ENCODE results near the gene M1AP.

Gene M1AP

DNA sequence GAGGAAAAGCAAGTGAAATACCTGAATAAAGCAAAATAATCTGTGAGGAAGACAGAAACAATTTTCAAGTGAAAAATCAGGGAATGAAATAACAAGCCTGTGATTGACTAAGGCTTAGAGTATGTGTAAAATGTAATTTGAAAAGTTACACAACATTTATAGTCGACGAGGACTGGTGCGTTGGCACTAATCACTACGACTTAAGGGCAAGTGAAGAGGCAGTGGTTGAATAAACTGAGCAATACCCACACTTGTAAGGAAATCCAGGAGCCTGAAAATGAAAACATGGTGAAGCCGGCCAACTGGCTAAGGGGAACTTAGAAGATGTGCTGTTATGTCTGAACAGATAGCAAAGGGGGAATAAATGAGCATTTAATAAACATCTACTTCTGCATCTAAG is 80.2 kb downstream of the M1AP start:
- no peak overlapping the region for H3K4me2 ChIP-seq (ENCODE audit: insufficient read depth, low read length, poor library complexity, severe bottlenecking)
- no peaks in the 10 kb centered on the region for H3K9me3 ChIP-seq (replicated peaks in 1 of 2; ENCODE audit: control insufficient read depth in 2 of 2, insufficient read depth in 1 of 2, low read depth in 1 of 2, low read length in 2 of 2)
- H3K4me1 ChIP-seq (ENCODE audit: control insufficient read depth in 2 of 2, insufficient read depth in 1 of 2, low read depth in 1 of 2, low read length in 2 of 2) = no peaks in the 10 kb centered on the region
- H3K4ac ChIP-seq (ENCODE audit: low read length) = no peak overlapping the region
- H2BK5ac ChIP-seq (ENCODE audit: low read length) = no peak overlapping the region
- H2AFZ ChIP-seq (ENCODE audit: low read length) = no peak overlapping the region
- DNase-seq (ENCODE audit: low spot score) = no peak
- no peak overlapping the region for H2BK15ac ChIP-seq (ENCODE audit: low read length)
- H3K27me3 ChIP-seq (ENCODE audit: control insufficient read depth in 3 of 3, insufficient read depth in 3 of 3, low read depth in 1 of 3, low read length in 3 of 3) = peaks cover 0 to 58% (median 2%) of the 10 kb centered on the region in 3 experiments
- H2AK5ac ChIP-seq (ENCODE audit: low read depth, low read length) = no peak overlapping the region
- H3K23ac ChIP-seq (ENCODE audit: low read depth, low read length, poor library complexity) = no peak overlapping the region
- H4K91ac ChIP-seq (ENCODE audit: low read depth, low read length, poor library complexity) = no peak overlapping the region
- no peak overlapping the region for H2BK12ac ChIP-seq (ENCODE audit: low read length)
- H3K4me3 ChIP-seq (ENCODE audit: low read length in 2 of 2) = no peak overlapping the region
- H3K36me3 ChIP-seq (replicated peaks in 1 of 2; ENCODE audit: control insufficient read depth in 2 of 2, insufficient read depth in 2 of 2, low read length in 2 of 2) = no peaks in the 10 kb centered on the region
- H2BK120ac ChIP-seq (ENCODE audit: low read depth, low read length) = no peak overlapping the region
- no CpG with 5 or more reads among the region's 5 CpGs for WGBS, 2 donors (ENCODE audit: extremely low coverage in 2 of 2, insufficient read length in 2 of 2, insufficient replicate concordance in 1 of 2)
- no peaks in the 10 kb centered on the region for H3K79me1 ChIP-seq (ENCODE audit: low read depth, low read length)
- H3K18ac ChIP-seq (ENCODE audit: low read length) = no peak overlapping the region
- H3K9ac ChIP-seq (ENCODE audit: low read depth, low read length, poor library complexity) = no peak overlapping the region
- no peak overlapping the region for H3K14ac ChIP-seq (ENCODE audit: low read length)
- no peak overlapping the region for H4K8ac ChIP-seq (ENCODE audit: low read depth, low read length)
- H3K27ac ChIP-seq (replicated peaks; ENCODE audit: low read length) = no peak overlapping the region

- Histone ChIP-seq H3K27ac (replicated peaks; ENCODE audit: low read length) (no peak overlapping the region), H3K4me3 (ENCODE audit: low read length in 2 of 2) (no peak overlapping the region), H3K9me3 (replicated peaks in 1 of 2; ENCODE audit: control insufficient read depth in 2 of 2, insufficient read depth in 1 of 2, low read depth in 1 of 2, low read length in 2 of 2) (no peaks in the 10 kb centered on the region)
Measured at GRCh38 chr2:74566754-74567085, 81.4 kb downstream of the M1AP start.

GRCh38 chr2:74566076-74566753 is 81.9 kb downstream of the M1AP start:
- H3K27ac ChIP-seq (replicated peaks; ENCODE audit: low read length) = no peak overlapping the region
- no peak overlapping the region for H3K23ac ChIP-seq (ENCODE audit: low read depth, low read length, poor library complexity)
- no peak overlapping the region for H2BK12ac ChIP-seq (ENCODE audit: low read length)
- no peak overlapping the region for H2BK120ac ChIP-seq (ENCODE audit: low read depth, low read length)
- H4K8ac ChIP-seq (ENCODE audit: low read depth, low read length) = no peak overlapping the region
- no peak overlapping the region for H3K4me3 ChIP-seq (ENCODE audit: low read length in 2 of 2)
- H2BK5ac ChIP-seq (ENCODE audit: low read length) = no peak overlapping the region
- no peak overlapping the region for H3K14ac ChIP-seq (ENCODE audit: low read length)
- H3K36me3 ChIP-seq (replicated peaks in 1 of 2; ENCODE audit: control insufficient read depth in 2 of 2, insufficient read depth in 2 of 2, low read length in 2 of 2) = no peaks in the 10 kb centered on the region
- no CpG with 5 or more reads among the region's 7 CpGs for WGBS, 2 donors (ENCODE audit: extremely low coverage in 2 of 2, insufficient read length in 2 of 2, insufficient replicate concordance in 1 of 2)
- H3K27me3 ChIP-seq (ENCODE audit: control insufficient read depth in 3 of 3, insufficient read depth in 3 of 3, low read depth in 1 of 3, low read length in 3 of 3) = peaks cover 0 to 68% (median 9%) of the 10 kb centered on the region in 3 experiments
- H3K79me1 ChIP-seq (ENCODE audit: low read depth, low read length) = no peaks in the 10 kb centered on the region
- no peak overlapping the region for H3K18ac ChIP-seq (ENCODE audit: low read length)
- H3K9me3 ChIP-seq (replicated peaks in 1 of 2; ENCODE audit: control insufficient read depth in 2 of 2, insufficient read depth in 1 of 2, low read depth in 1 of 2, low read length in 2 of 2) = no peaks in the 10 kb centered on the region
- H2AFZ ChIP-seq (ENCODE audit: low read length) = no peak overlapping the region
- no peak overlapping the region for H2AK5ac ChIP-seq (ENCODE audit: low read depth, low read length)
- no peak overlapping the region for H3K4me2 ChIP-seq (ENCODE audit: insufficient read depth, low read length, poor library complexity, severe bottlenecking)
- no peaks in the 10 kb centered on the region for H3K4me1 ChIP-seq (ENCODE audit: control insufficient read depth in 2 of 2, insufficient read depth in 1 of 2, low read depth in 1 of 2, low read length in 2 of 2)
- H2BK15ac ChIP-seq (ENCODE audit: low read length) = no peak overlapping the region
- no peak overlapping the region for H3K4ac ChIP-seq (ENCODE audit: low read length)
- H4K91ac ChIP-seq (ENCODE audit: low read depth, low read length, poor library complexity) = no peak overlapping the region
- no peak overlapping the region for H3K9ac ChIP-seq (ENCODE audit: low read depth, low read length, poor library complexity)
- DNase-seq (ENCODE audit: low spot score) = no peak

More at GRCh38 chr2:74566754-74567085, 81.4 kb downstream of the M1AP start:
- no peak overlapping the region for H3K14ac ChIP-seq (ENCODE audit: low read length)
- no peak overlapping the region for H3K4me2 ChIP-seq (ENCODE audit: insufficient read depth, low read length, poor library complexity, severe bottlenecking)
- H3K9ac ChIP-seq (ENCODE audit: low read depth, low read length, poor library complexity) = no peak overlapping the region
- peaks cover 0 to 66% (median 6%) of the 10 kb centered on the region in 3 experiments for H3K27me3 ChIP-seq (ENCODE audit: control insufficient read depth in 3 of 3, insufficient read depth in 3 of 3, low read depth in 1 of 3, low read length in 3 of 3)
- H4K8ac ChIP-seq (ENCODE audit: low read depth, low read length) = no peak overlapping the region
- no peaks in the 10 kb centered on the region for H3K79me1 ChIP-seq (ENCODE audit: low read depth, low read length)
- no peak overlapping the region for H3K4ac ChIP-seq (ENCODE audit: low read length)
- no peak overlapping the region for H3K23ac ChIP-seq (ENCODE audit: low read depth, low read length, poor library complexity)
- no peak overlapping the region for H2BK12ac ChIP-seq (ENCODE audit: low read length)
- no peaks in the 10 kb centered on the region for H3K4me1 ChIP-seq (ENCODE audit: control insufficient read depth in 2 of 2, insufficient read depth in 1 of 2, low read depth in 1 of 2, low read length in 2 of 2)
- H4K91ac ChIP-seq (ENCODE audit: low read depth, low read length, poor library complexity) = no peak overlapping the region
- no peaks in the 10 kb centered on the region for H3K36me3 ChIP-seq (replicated peaks in 1 of 2; ENCODE audit: control insufficient read depth in 2 of 2, insufficient read depth in 2 of 2, low read length in 2 of 2)
- no peak overlapping the region for H2BK5ac ChIP-seq (ENCODE audit: low read length)
- no peak overlapping the region for H2AFZ ChIP-seq (ENCODE audit: low read length)
- no peak overlapping the region for H2AK5ac ChIP-seq (ENCODE audit: low read depth, low read length)
- DNase-seq (ENCODE audit: low spot score) = no peak
- H2BK15ac ChIP-seq (ENCODE audit: low read length) = no peak overlapping the region
- H2BK120ac ChIP-seq (ENCODE audit: low read depth, low read length) = no peak overlapping the region
- H3K18ac ChIP-seq (ENCODE audit: low read length) = no peak overlapping the region

GRCh38 chr2:74564222-74564621 is 83.9 kb downstream of the M1AP start:
- DNase-seq (ENCODE audit: low spot score) = no peak
- H2BK5ac ChIP-seq (ENCODE audit: low read length) = no peak overlapping the region
- H3K23ac ChIP-seq (ENCODE audit: low read depth, low read length, poor library complexity) = no peak overlapping the region
- H2BK12ac ChIP-seq (ENCODE audit: low read length) = no peak overlapping the region
- H3K9me3 ChIP-seq (replicated peaks in 1 of 2; ENCODE audit: control insufficient read depth in 2 of 2, insufficient read depth in 1 of 2, low read depth in 1 of 2, low read length in 2 of 2) = no peaks in the 10 kb centered on the region
- no peak overlapping the region for H3K18ac ChIP-seq (ENCODE audit: low read length)
- H3K4ac ChIP-seq (ENCODE audit: low read length) = no peak overlapping the region
- no peaks in the 10 kb centered on the region for H3K36me3 ChIP-seq (replicated peaks in 1 of 2; ENCODE audit: control insufficient read depth in 2 of 2, insufficient read depth in 2 of 2, low read length in 2 of 2)
- no peak overlapping the region for H3K27ac ChIP-seq (replicated peaks; ENCODE audit: low read length)
- H2BK120ac ChIP-seq (ENCODE audit: low read depth, low read length) = no peak overlapping the region
- H3K9ac ChIP-seq (ENCODE audit: low read depth, low read length, poor library complexity) = no peak overlapping the region
- H4K8ac ChIP-seq (ENCODE audit: low read depth, low read length) = no peak overlapping the region
- H3K27me3 ChIP-seq (ENCODE audit: control insufficient read depth in 3 of 3, insufficient read depth in 3 of 3, low read depth in 1 of 3, low read length in 3 of 3) = peaks cover 0 to 57% (median 19%) of the 10 kb centered on the region in 3 experiments
- H3K4me1 ChIP-seq (ENCODE audit: control insufficient read depth in 2 of 2, insufficient read depth in 1 of 2, low read depth in 1 of 2, low read length in 2 of 2) = peaks cover 0 to 3% of the 10 kb centered on the region in 2 donors
- H3K14ac ChIP-seq (ENCODE audit: low read length) = no peak overlapping the region
- no peak overlapping the region for H4K91ac ChIP-seq (ENCODE audit: low read depth, low read length, poor library complexity)
- WGBS, 2 donors (ENCODE audit: extremely low coverage in 2 of 2, insufficient read length in 2 of 2, insufficient replicate concordance in 1 of 2) = no CpG with 5 or more reads among the region's 5 CpGs
- no peak overlapping the region for H3K4me2 ChIP-seq (ENCODE audit: insufficient read depth, low read length, poor library complexity, severe bottlenecking)
- no peak overlapping the region for H2BK15ac ChIP-seq (ENCODE audit: low read length)
- no peak overlapping the region for H3K4me3 ChIP-seq (ENCODE audit: low read length in 2 of 2)
- no peak overlapping the region for H2AFZ ChIP-seq (ENCODE audit: low read length)
- no peaks in the 10 kb centered on the region for H3K79me1 ChIP-seq (ENCODE audit: low read depth, low read length)
- no peak overlapping the region for H2AK5ac ChIP-seq (ENCODE audit: low read depth, low read length)

Data from neuronal stem cell (in vitro differentiated cells).